GM18858 (cell line): Measurements from ENCODE around the gene RAB1A.

ENCODE experiments used
- ATAC-seq: cut with Tn5 transposase; IDR thresholded peaks from one replicate; pipeline ENCODE4 v1.9.1; 2021; ENCODE audit not compliant: unreplicated experiment

RAB1A gene

GRCh38 chr2:65040400-65041261 lies 89.3 kb downstream of the RAB1A start:
- ATAC-seq = no peak

GRCh38 chr2:65039640-65040039 lies 90.3 kb downstream of the RAB1A start:
- no peak for ATAC-seq

GRCh38 chr2:65037178-65037577 lies 92.7 kb downstream of the RAB1A start:
- ATAC-seq = no peak
